Erythroblast (primary cell): Measurements from ENCODE around the gene HOXD3.

Source experiments
- GATA1 ChIP-seq: IDR thresholded peaks from 2 replicates; pipeline ENCODE4 v1.6.1; 2011; ENCODE audit warnings: low read depth, mild to moderate bottlenecking, control low read depth, low read length, moderate library complexity
- POLR2A ChIP-seq: IDR thresholded peaks from 2 replicates; pipeline ENCODE4 v1.6.1; 2011; ENCODE audit warnings: mild to moderate bottlenecking, low read length

- TF ChIP-seq POLR2A (no peak), GATA1 (no peak)
Observed at GRCh38 chr2:176127774-176128072, 29.4 kb upstream of the HOXD3 start.
